ENCODE data around the gene RUNX2.
A peak's percentile ranks its signal among the peaks of the same experiment; 100 is the strongest.

Gene RUNX2

GRCh38 chr6:45689926-45690615, 361.9 kb downstream of the RUNX2 start:
- no peaks in the 10 kb centered on the region for H3K36me3 Mint-ChIP-seq (ENCODE audit: low read depth)
- no peaks in the 10 kb centered on the region for H3K27me3 Mint-ChIP-seq
- peaks cover 6% of the 10 kb centered on the region for H3K4me1 Mint-ChIP-seq (ENCODE audit: low read depth)
- no peaks in the 10 kb centered on the region for H3K9me3 Mint-ChIP-seq
- no peak overlapping the region for H3K4me3 Mint-ChIP-seq
- no peak overlapping the region for H3K27ac Mint-ChIP-seq
- no peak for DNase-seq

DNA sequence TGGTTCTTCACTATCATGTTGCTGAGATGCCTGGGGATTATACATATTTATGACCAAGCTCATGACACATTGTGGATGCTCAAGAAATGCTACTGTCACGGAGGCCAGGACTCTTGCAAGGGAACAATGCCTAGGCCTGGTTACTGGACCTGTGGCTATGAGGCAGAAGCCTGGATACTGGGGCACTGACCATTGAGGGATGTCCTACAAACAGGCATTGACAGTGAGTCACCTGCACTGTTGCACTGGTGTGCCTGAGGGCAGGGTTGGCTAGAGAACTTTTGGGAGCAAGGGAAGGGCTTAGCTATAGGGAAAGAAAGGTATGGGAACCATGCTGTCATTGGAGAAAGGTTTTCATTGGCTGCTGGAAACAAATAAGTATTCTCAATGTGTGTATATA, 362.7 kb downstream of the RUNX2 start:
- Mint-ChIP-seq H3K9me3 (no peaks in the 10 kb centered on the region), H3K27ac (no peak overlapping the region), H3K27me3 (no peaks in the 10 kb centered on the region), H3K4me1 (ENCODE audit: low read depth) (peaks cover 6% of the 10 kb centered on the region), H3K36me3 (ENCODE audit: low read depth) (no peaks in the 10 kb centered on the region), H3K4me3 (no peak overlapping the region)
- DNase-seq = no peak

- no peaks in the 10 kb centered on the region for H3K36me3 Mint-ChIP-seq (ENCODE audit: low read depth)
- peaks cover 6% of the 10 kb centered on the region for H3K4me1 Mint-ChIP-seq (ENCODE audit: low read depth)
- no peaks in the 10 kb centered on the region for H3K27me3 Mint-ChIP-seq
- no peak overlapping the region for H3K4me3 Mint-ChIP-seq
- H3K27ac Mint-ChIP-seq = no peak overlapping the region
- H3K9me3 Mint-ChIP-seq = no peaks in the 10 kb centered on the region
- no peak for DNase-seq
These were observed 363.3 kb downstream of the RUNX2 start for GRCh38 chr6:45691426-45691825.

DNA sequence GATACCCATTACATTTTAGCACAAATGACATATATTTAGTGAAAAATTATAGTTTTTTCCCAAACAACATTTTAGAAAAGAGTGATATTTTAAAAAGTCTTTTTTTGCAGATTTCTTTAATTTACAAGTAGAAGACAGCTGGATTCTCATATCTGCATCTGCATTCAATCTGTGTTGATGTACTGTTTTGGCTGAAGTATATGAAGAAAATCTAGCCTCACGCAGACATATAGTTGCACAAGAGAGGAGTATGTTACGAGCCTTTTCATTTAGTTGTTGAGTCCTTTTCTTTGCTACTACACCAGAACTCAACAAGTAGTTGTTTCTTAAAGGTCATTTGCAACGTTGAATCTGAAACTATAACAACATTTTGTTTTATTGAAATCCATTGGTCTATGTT, 363.9 kb downstream of the RUNX2 start:
- DNase-seq = no peak
- Mint-ChIP-seq H3K9me3 (no peaks in the 10 kb centered on the region), H3K4me1 (ENCODE audit: low read depth) (peaks cover 11% of the 10 kb centered on the region), H3K27ac (no peak overlapping the region), H3K36me3 (ENCODE audit: low read depth) (no peaks in the 10 kb centered on the region), H3K27me3 (no peaks in the 10 kb centered on the region), H3K4me3 (no peak overlapping the region)

GRCh38 chr6:45696738-45697137, 368.6 kb downstream of the RUNX2 start:
- Mint-ChIP-seq H3K27ac (no peak overlapping the region), H3K9me3 (no peaks in the 10 kb centered on the region), H3K4me3 (no peak overlapping the region), H3K27me3 (no peaks in the 10 kb centered on the region), H3K4me1 (ENCODE audit: low read depth) (peaks cover 12% of the 10 kb centered on the region), H3K36me3 (ENCODE audit: low read depth) (no peaks in the 10 kb centered on the region)
- no peak for DNase-seq

- Mint-ChIP-seq H3K27me3 (no peaks in the 10 kb centered on the region), H3K4me1 (ENCODE audit: low read depth) (peaks cover 17% of the 10 kb centered on the region), H3K36me3 (ENCODE audit: low read depth) (no peaks in the 10 kb centered on the region), H3K27ac (no peak overlapping the region), H3K9me3 (no peaks in the 10 kb centered on the region), H3K4me3 (no peak overlapping the region)
- no peak for DNase-seq
These were observed 369.5 kb downstream of the RUNX2 start for GRCh38 chr6:45697605-45698004.

DNA sequence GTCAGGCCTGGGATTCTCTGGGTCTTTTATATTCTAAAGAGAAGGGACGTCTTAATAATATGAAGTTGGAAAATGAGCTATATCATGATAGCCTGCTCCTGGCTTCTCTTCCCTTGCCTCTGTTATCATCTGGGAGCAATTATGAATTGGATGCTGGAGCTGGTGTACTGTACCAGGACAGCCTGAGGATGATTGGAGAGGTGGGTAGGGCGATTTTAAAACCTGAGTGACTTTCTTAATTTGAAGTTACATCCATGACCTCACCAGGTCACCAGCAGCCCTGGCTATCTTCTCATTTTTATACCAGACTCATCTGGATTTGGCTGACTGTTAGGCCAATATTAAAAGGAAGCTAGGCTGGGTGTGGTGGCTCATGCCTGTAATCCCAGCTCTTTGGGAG, 369.9 kb downstream of the RUNX2 start:
- Mint-ChIP-seq H3K4me3 (no peak overlapping the region), H3K36me3 (ENCODE audit: low read depth) (no peaks in the 10 kb centered on the region), H3K27ac (no peak overlapping the region), H3K9me3 (no peaks in the 10 kb centered on the region), H3K4me1 (ENCODE audit: low read depth) (peaks cover 17% of the 10 kb centered on the region), H3K27me3 (no peaks in the 10 kb centered on the region)
- no peak for DNase-seq

- H3K4me3 Mint-ChIP-seq = no peak overlapping the region
- no peaks in the 10 kb centered on the region for H3K9me3 Mint-ChIP-seq
- H3K36me3 Mint-ChIP-seq (ENCODE audit: low read depth) = no peaks in the 10 kb centered on the region
- H3K27me3 Mint-ChIP-seq = no peaks in the 10 kb centered on the region
- peaks cover 15% of the 10 kb centered on the region for H3K4me1 Mint-ChIP-seq (ENCODE audit: low read depth)
- DNase-seq = no peak
- no peak overlapping the region for H3K27ac Mint-ChIP-seq
These were observed 371.5 kb downstream of the RUNX2 start for GRCh38 chr6:45699663-45700062.

DNA sequence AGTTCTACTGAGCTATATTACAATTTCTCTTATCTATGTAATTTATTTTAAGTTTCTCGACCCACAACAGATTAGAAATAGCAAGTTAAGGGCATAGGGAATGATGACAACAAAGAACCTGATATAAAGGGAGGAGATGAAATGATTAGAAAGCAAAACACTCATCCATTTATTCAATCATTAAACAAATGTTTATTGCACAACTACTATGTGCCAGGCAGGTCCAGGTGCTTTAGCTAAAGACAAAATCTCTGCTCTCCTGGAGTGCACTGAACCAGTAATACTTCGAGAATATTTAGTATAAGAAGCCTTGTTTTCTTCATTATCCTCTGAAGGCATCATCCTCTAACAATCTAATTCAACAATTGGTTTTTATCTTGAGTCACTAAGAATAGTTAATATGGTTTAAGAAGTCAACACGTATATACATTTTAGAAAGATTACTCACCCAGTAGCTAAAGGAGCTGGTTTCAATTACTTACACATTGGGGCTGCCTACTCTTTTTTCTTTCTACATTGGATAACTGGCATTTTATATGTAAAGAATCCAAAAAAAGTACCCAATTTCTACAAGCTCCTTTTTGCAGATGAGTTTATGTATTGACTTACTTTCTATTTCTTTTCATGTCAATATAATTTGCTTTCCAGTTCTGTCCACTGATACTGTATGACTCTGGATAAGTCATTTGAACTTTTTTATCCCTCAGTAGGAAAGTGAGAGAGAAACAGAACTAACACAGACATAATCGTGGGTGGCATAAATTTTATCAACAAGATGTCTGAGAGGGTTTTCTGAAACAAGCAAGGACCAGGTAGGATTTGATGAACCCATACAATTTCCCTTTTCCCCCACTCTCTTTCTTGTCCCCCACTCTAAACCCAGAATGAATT, 375.0 kb downstream of the RUNX2 start:
- Mint-ChIP-seq H3K4me3 (peak overlapping the region; percentile 6), H3K9me3 (no peaks in the 10 kb centered on the region), H3K4me1 (ENCODE audit: low read depth) (peaks cover 8% of the 10 kb centered on the region), H3K36me3 (ENCODE audit: low read depth) (no peaks in the 10 kb centered on the region), H3K27me3 (no peaks in the 10 kb centered on the region), H3K27ac (peak overlapping the region; percentile 86)
- DNase-seq = no peak

- no peak for DNase-seq
- H3K27me3 Mint-ChIP-seq = no peaks in the 10 kb centered on the region
- peak overlapping the region; percentile 18 for H3K27ac Mint-ChIP-seq
These were observed 376.1 kb downstream of the RUNX2 start for GRCh38 chr6:45704056-45704800.

DNA sequence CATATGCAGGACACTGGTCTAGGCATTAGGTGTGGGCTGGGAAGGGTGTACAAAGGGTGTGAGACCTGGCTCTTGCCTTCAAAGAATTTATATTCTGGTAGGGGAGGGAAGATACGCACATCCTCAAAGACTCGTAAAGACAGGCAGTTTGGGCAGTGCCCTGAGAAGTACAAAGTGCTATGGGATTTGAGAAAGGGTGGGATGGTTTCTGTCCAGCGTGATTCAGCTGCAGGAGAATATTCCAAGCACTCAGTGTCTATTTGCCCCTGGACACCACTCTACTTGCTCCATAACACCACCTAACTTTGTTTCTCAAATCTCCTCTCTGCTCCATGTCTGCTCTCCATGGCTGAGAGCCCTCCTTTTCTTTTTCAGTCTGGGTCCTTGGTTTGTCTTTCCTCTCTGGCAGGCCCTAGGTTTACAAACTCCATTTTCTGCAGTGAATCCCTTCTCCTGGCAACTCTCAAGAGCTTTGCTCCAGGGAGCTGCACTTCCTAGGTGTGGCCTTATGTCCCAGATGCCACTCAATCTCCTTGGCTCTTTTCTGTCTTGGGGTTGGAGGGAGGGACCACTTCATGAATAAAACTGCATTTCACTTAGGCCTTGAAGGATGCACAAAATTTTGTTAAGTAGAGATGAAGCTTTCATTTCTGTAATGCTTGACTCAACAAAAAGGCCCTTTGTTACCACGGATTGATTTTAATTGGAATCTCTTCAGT, 377.2 kb downstream of the RUNX2 start:
- DNase-seq = no peak
- H3K36me3 Mint-ChIP-seq (ENCODE audit: low read depth) = no peaks in the 10 kb centered on the region
- peaks cover 2% of the 10 kb centered on the region for H3K9me3 Mint-ChIP-seq
- H3K4me1 Mint-ChIP-seq (ENCODE audit: low read depth) = peaks cover 8% of the 10 kb centered on the region
- peak overlapping the region; percentile 24 for H3K27ac Mint-ChIP-seq
- H3K27me3 Mint-ChIP-seq = no peaks in the 10 kb centered on the region
- no peak overlapping the region for H3K4me3 Mint-ChIP-seq

More at GRCh38 chr6:45704056-45704800, 376.1 kb downstream of the RUNX2 start:
- no peaks in the 10 kb centered on the region for H3K36me3 Mint-ChIP-seq (ENCODE audit: low read depth)
- peaks cover 8% of the 10 kb centered on the region for H3K4me1 Mint-ChIP-seq (ENCODE audit: low read depth)
- H3K9me3 Mint-ChIP-seq = no peaks in the 10 kb centered on the region
- H3K4me3 Mint-ChIP-seq = no peak overlapping the region

- Mint-ChIP-seq H3K27me3 (no peaks in the 10 kb centered on the region), H3K36me3 (ENCODE audit: low read depth) (no peaks in the 10 kb centered on the region), H3K4me1 (ENCODE audit: low read depth) (peaks cover 8% of the 10 kb centered on the region), H3K9me3 (peaks cover 2% of the 10 kb centered on the region), H3K27ac (no peak overlapping the region), H3K4me3 (no peak overlapping the region)
- no peak for DNase-seq
These were observed 378.2 kb downstream of the RUNX2 start for GRCh38 chr6:45706319-45706718.

DNA sequence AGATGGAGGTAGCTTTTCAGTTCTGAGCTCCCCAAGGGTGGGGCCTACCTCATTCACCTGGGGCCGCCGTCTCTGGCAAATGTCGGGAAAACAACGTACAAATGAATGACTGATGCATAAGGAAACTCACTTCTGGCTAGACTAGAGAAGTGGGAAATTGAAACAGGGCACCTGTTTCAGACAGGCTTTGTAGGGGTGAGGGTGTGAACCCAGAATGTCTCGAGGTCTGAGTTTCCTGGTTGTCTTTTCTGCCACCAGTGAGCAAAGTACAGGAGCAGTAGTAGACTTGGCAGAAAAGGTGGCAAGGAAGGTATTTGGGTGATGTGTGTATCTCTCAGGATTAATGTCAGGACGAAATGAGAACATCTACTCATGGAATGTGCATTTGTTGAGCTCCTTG, 379.0 kb downstream of the RUNX2 start:
- Mint-ChIP-seq H3K4me3 (no peak overlapping the region), H3K27me3 (no peaks in the 10 kb centered on the region), H3K9me3 (peaks cover 2% of the 10 kb centered on the region), H3K4me1 (ENCODE audit: low read depth) (peaks cover 4% of the 10 kb centered on the region), H3K27ac (no peak overlapping the region), H3K36me3 (ENCODE audit: low read depth) (no peaks in the 10 kb centered on the region)
- no peak for DNase-seq

- peaks cover 2% of the 10 kb centered on the region for H3K9me3 Mint-ChIP-seq
- peak overlapping the region; percentile 61 for H3K4me3 Mint-ChIP-seq
- H3K4me1 Mint-ChIP-seq (ENCODE audit: low read depth) = peaks cover 27% of the 10 kb centered on the region
- no peak for DNase-seq
- no peaks in the 10 kb centered on the region for H3K36me3 Mint-ChIP-seq (ENCODE audit: low read depth)
- H3K27me3 Mint-ChIP-seq = no peaks in the 10 kb centered on the region
- no peak overlapping the region for H3K27ac Mint-ChIP-seq
These were observed 381.7 kb downstream of the RUNX2 start for GRCh38 chr6:45709781-45710220.
